ENCODE measurements around the gene FN3KRP. TPM values are rescaled to one million over a fixed set of nuclear protein-coding genes. Genes with fewer than 3 reads are reported as not detected.

Gene FN3KRP
- total and polyA plus RNA-seq, 2 of the 13 experiments (the other 11 are each of a cell fraction or from before 2014, with no cell fraction given), result 22.4 to 28.2 TPM

GRCh38 chr17:82775001-82775823 lies 58.7 kb downstream of the FN3KRP start (continued):
- TF ChIP-seq NR2C2 (CRISPR knock-in tag; IDR thresholded peaks at IDR 0.05; ENCODE audit: borderline replicate concordance) (no peak), NAIF1 (CRISPR knock-in tag; IDR thresholded peaks at IDR 0.05; ENCODE audit: borderline replicate concordance) (no peak), ZNF24 (IDR thresholded peaks at IDR 0.05) (no peak), KLF6 (CRISPR knock-in tag; IDR thresholded peaks at IDR 0.05) (no peak), NCOA1 (CRISPR knock-in tag; IDR thresholded peaks at IDR 0.05) (no peak), NR0B2 (CRISPR knock-in tag; IDR thresholded peaks at IDR 0.05) (0 out of 2 replicates have a peak, but pooled peaks have one; percentile 65), PTBP1 (IDR thresholded peaks at IDR 0.05; ENCODE audit: low read depth, low read length, poor library complexity, severe bottlenecking) (no peak), ZNF496 (CRISPR knock-in tag; IDR thresholded peaks at IDR 0.05; ENCODE audit: insufficient replicate concordance) (no peak), ZNF329 (CRISPR knock-in tag; IDR thresholded peaks at IDR 0.05; ENCODE audit: low read depth) (no peak), JUN (CRISPR knock-in tag; IDR thresholded peaks at IDR 0.05) (no peak), THYN1 (CRISPR knock-in tag; IDR thresholded peaks at IDR 0.05; ENCODE audit: borderline replicate concordance, low read depth) (no peak), ATF2 (CRISPR knock-in tag; IDR thresholded peaks at IDR 0.05) (no peak), ZGPAT (CRISPR knock-in tag; IDR thresholded peaks at IDR 0.05) (peak; percentile 54), ZNF484 (CRISPR knock-in tag; IDR thresholded peaks at IDR 0.05; ENCODE audit: borderline replicate concordance, low read depth) (no peak)
- TF ChIP-seq, protein P1, sequence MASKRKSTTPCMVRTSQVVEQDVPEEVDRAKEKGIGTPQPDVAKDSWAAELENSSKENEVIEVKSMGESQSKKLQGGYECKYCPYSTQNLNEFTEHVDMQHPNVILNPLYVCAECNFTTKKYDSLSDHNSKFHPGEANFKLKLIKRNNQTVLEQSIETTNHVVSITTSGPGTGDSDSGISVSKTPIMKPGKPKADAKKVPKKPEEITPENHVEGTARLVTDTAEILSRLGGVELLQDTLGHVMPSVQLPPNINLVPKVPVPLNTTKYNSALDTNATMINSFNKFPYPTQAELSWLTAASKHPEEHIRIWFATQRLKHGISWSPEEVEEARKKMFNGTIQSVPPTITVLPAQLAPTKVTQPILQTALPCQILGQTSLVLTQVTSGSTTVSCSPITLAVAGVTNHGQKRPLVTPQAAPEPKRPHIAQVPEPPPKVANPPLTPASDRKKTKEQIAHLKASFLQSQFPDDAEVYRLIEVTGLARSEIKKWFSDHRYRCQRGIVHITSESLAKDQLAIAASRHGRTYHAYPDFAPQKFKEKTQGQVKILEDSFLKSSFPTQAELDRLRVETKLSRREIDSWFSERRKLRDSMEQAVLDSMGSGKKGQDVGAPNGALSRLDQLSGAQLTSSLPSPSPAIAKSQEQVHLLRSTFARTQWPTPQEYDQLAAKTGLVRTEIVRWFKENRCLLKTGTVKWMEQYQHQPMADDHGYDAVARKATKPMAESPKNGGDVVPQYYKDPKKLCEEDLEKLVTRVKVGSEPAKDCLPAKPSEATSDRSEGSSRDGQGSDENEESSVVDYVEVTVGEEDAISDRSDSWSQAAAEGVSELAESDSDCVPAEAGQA (IDR thresholded peaks at IDR 0.05; ENCODE audit: low read depth), result no peak
- TF ChIP-seq, protein P1 (CRISPR knock-in tag; IDR thresholded peaks at IDR 0.05; ENCODE audit: borderline replicate concordance), result no peak
- TF ChIP-seq, protein P2, sequence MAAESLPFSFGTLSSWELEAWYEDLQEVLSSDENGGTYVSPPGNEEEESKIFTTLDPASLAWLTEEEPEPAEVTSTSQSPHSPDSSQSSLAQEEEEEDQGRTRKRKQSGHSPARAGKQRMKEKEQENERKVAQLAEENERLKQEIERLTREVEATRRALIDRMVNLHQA (CRISPR knock-in tag; IDR thresholded peaks at IDR 0.05), result no peak
- TF ChIP-seq, protein P3, sequence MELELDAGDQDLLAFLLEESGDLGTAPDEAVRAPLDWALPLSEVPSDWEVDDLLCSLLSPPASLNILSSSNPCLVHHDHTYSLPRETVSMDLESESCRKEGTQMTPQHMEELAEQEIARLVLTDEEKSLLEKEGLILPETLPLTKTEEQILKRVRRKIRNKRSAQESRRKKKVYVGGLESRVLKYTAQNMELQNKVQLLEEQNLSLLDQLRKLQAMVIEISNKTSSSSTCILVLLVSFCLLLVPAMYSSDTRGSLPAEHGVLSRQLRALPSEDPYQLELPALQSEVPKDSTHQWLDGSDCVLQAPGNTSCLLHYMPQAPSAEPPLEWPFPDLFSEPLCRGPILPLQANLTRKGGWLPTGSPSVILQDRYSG (CRISPR knock-in tag; IDR thresholded peaks at IDR 0.05), result no peak
